ENCODE results near the gene ZBTB16. TPM values are rescaled to one million over a fixed set of nuclear protein-coding genes. Genes with fewer than 3 reads are reported as not detected.

Gene ZBTB16
- total RNA-seq, 1 donor from 2014 or later, result 11.9 TPM

- H3K4me1 Mint-ChIP-seq (ENCODE audit: unreplicated experiment), result peaks cover 39% of the 10 kb centered on the region
- no peak for DNase-seq (ENCODE audit: extremely low spot score, unreplicated experiment)
- no peaks in the 10 kb centered on the region for H3K36me3 Mint-ChIP-seq
- H3K4me3 Mint-ChIP-seq, result no peak overlapping the region
- no peak for TF ChIP-seq CTCF (conservative IDR thresholded peaks at IDR 0.05)
- no peaks in the 10 kb centered on the region for H3K9me3 Mint-ChIP-seq
- no peak overlapping the region for H3K27ac Mint-ChIP-seq
- peaks cover 78% of the 10 kb centered on the region for H3K27me3 Mint-ChIP-seq
Measured at GRCh38 chr11:114131461-114131864, 72.0 kb downstream of the ZBTB16 start.

- Mint-ChIP-seq H3K27ac (no peak overlapping the region), H3K4me1 (ENCODE audit: unreplicated experiment) (peaks cover 46% of the 10 kb centered on the region)
- TF ChIP-seq CTCF (conservative IDR thresholded peaks at IDR 0.05), result no peak
Measured at GRCh38 chr11:114132417-114132816, 72.9 kb downstream of the ZBTB16 start.

DNA sequence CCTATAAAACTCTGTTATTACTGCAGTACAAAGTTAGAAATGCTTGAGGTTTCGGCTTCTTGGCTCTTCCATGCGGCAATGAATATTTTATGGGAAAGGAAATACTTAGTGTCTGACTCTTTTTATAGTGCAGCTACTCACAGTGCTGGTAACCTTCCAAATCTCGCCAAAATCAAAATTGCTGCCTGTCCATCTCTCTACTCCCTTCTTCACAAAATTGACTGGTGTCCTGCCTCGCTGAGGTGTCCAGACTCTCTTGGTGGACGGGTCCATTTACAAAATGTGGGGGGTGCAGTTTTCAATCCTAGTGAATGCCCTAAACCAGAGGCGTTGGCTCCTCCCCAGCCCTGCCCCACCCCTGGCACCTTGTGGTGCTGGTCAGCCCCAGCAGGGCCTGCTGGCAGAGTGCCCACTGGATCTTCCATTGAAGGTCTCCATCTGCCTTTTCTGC, 73.5 kb downstream of the ZBTB16 start:
- H3K4me3 Mint-ChIP-seq, result no peak overlapping the region
- no peaks in the 10 kb centered on the region for H3K36me3 Mint-ChIP-seq
- H3K27me3 Mint-ChIP-seq, result peaks cover 78% of the 10 kb centered on the region
- no peak overlapping the region for H3K27ac Mint-ChIP-seq
- TF ChIP-seq CTCF (conservative IDR thresholded peaks at IDR 0.05), result no peak
- no peak for DNase-seq (ENCODE audit: extremely low spot score, unreplicated experiment)
- peaks cover 46% of the 10 kb centered on the region for H3K4me1 Mint-ChIP-seq (ENCODE audit: unreplicated experiment)
- no peaks in the 10 kb centered on the region for H3K9me3 Mint-ChIP-seq

More at GRCh38 chr11:114132417-114132816, 72.9 kb downstream of the ZBTB16 start:
- Mint-ChIP-seq H3K4me3 (no peak overlapping the region), H3K27me3 (peaks cover 78% of the 10 kb centered on the region), H3K36me3 (no peaks in the 10 kb centered on the region), H3K9me3 (no peaks in the 10 kb centered on the region)
- DNase-seq (ENCODE audit: extremely low spot score, unreplicated experiment), result no peak

GRCh38 chr11:114133548-114134329, 74.2 kb downstream of the ZBTB16 start:
- Mint-ChIP-seq H3K9me3 (no peaks in the 10 kb centered on the region), H3K4me3 (no peak overlapping the region), H3K36me3 (no peaks in the 10 kb centered on the region), H3K4me1 (ENCODE audit: unreplicated experiment) (peaks cover 46% of the 10 kb centered on the region), H3K27ac (no peak overlapping the region), H3K27me3 (peaks cover 75% of the 10 kb centered on the region)
- TF ChIP-seq CTCF (conservative IDR thresholded peaks at IDR 0.05), result no peak
- DNase-seq (ENCODE audit: extremely low spot score, unreplicated experiment), result no peak

DNA sequence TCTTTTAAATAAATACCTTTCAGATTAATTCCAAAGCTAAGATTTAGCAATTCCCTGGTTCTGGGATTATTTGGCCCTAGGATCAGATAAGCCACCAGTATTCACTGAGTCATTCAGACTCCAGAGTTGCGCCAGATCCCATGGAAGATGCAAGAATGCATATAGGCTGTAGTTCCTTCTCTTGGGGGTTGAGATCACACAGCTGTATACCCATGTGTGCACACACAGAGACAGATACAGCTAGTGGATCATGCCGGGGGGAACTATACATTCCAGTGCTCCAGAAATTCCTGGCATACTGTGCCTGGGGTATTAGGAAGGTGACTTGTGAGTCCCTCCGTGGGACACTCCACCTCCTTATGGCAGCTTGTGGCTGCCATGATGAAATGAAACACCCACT, 75.4 kb downstream of the ZBTB16 start:
- Mint-ChIP-seq H3K9me3 (no peaks in the 10 kb centered on the region), H3K27me3 (peaks cover 74% of the 10 kb centered on the region), H3K4me1 (ENCODE audit: unreplicated experiment) (peaks cover 44% of the 10 kb centered on the region), H3K4me3 (no peak overlapping the region), H3K36me3 (no peaks in the 10 kb centered on the region), H3K27ac (no peak overlapping the region)
- no peak for TF ChIP-seq CTCF (conservative IDR thresholded peaks at IDR 0.05)
- no peak for DNase-seq (ENCODE audit: extremely low spot score, unreplicated experiment)

Data from type B pancreatic cell (in vitro differentiated cells).